ENCODE measurements around the gene TOGARAM1.

GRCh38 chr14:44989497-44990440, 27.8 kb downstream of the TOGARAM1 start:
- TF ChIP-seq CTCF (IDR thresholded peaks at IDR 0.05; ENCODE audit: insufficient read depth, low read depth, low read length), result no peak
- TF ChIP-seq EZH2 (IDR thresholded peaks at IDR 0.05; ENCODE audit: insufficient read depth, low read length), result no peak

All from astrocyte (in vitro differentiated cells and primary cell).